Activated CD4-positive, alpha-beta T cell treated with anti-CD3 and anti-CD28 coated beads for 4 hours (primary cell): ENCODE measurements around the gene FBN1.

Source experiments
- DNase-seq, 2 donors: peaks; one replicate each; pipeline ENCODE4 v3.0.0-alpha.2; 2020

Gene FBN1

DNA sequence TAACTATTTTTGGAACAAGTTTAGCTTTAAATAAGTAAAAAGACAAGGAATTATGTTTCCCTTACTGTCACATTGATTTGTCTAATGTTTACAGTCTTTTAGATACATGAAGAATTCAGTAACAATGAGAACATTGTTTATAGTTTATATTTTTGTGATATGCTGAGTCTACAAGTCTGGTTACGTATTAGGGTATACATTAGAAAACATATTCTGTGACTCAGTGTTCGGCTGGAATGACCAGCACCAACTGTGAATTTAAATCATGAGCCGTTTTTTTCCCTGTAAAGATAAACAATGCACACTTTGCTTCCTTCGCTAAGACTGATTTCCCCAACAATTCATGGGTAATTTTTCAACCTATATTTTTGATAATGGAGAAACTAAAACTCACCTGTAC lies 182.8 kb downstream of the FBN1 start:
- no peak for DNase-seq

- no peak for DNase-seq
Measured at GRCh38 chr15:48459571-48460442, 185.7 kb downstream of the FBN1 start.

GRCh38 chr15:48458876-48459275 lies 186.6 kb downstream of the FBN1 start:
- DNase-seq = no peak

GRCh38 chr15:48456134-48456533 lies 189.4 kb downstream of the FBN1 start:
- no peak for DNase-seq

DNA sequence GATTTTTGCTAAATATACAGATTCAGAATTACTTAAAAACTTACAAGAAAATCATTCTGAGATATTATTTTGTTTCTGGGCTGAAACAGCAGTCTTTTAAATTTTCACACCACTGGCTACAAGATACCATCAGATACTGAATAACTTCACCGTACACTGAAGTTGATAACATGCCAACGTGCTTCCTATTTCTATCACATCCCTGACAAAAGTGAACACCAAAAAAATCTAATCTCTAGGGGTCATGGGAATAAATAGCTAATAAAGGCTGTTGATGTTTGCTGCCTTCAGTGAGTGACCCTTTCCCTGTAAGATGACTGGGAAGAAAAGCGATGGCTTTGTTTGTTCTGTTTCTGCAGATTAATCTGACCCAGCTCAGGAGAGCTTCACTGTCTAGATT lies 193.8 kb downstream of the FBN1 start:
- DNase-seq = no peak

- no peak for DNase-seq
Measured at GRCh38 chr15:48451241-48451640, 194.3 kb downstream of the FBN1 start.

DNA sequence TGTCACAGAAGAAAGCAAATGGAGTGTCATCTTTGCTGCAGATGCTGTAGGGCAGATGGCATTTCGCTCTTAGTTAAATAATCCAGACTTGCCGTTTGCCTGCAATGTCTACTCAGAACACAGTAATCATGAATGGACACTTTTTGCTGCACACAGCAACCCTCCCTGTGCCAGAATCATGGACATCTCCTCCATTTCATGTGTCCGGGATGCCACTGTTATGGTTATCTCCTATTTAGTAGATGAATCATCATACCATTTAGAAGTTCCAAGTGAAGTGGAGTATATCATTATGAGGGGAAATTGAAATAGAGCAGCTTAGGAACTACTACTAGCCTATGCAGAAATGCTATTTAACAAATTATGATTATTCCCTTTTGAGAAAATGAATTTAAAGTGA lies 195.8 kb downstream of the FBN1 start:
- DNase-seq = no peak

DNA sequence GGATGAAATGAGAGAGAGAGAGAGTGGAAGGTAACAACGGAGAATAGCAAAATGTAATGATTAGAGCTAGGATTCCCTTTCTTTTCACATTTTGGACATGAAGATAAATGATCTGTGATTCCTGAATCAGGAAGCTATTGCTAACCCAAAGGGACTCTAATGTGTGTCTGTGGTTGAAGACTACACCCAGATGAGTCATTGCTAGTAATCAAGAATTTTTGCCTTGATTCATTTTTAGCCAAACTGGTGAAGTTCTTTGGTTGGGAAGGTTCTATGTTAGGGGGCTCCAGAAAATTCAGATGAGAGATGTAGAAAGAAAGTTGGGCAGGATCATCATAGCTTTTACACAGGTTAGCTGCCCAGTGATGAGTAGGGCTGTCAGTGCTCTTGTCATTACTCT lies 197.9 kb downstream of the FBN1 start:
- no peak for DNase-seq

- no peak for DNase-seq
Measured at GRCh38 chr15:48447058-48447457, 198.5 kb downstream of the FBN1 start.

DNA sequence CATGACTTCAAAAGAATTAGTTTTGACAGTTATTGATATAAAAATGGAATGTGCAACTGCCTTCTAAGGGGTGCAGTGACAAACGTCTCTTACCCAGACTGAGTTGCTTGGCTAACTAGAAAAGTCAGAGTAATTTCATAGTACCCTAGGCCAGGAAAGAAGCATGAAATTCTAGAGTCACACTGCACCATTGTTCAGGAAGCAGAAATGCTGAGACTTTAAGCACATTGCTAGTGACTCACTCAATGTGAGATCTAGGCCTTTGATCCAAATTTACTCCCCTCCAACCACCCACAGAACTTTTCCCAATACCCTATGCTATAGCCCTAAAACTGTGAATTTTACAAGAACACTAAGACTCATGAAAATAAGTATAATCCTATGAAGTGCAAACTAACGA lies 203.5 kb downstream of the FBN1 start:
- DNase-seq = no peak

DNA sequence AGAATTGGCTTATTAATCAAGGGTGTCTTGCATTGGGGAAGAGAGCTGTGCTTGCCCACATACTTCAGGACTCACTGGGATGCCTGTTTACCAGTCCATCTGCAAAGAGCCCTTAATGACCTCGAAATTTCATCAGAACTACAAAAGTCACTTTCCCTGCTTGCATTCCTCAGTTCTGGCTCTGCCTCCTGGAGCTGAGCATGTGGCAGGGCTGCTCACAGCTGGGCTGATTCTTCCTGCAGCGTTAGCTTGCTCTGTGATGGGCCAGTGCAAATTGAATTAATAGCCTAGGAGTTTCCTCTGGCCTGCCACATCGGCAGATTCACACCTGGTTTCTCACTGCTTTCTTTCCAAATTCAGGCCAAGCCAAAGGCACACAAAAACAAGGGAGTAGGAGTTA lies 205.4 kb downstream of the FBN1 start:
- no peak for DNase-seq

GRCh38 chr15:48437178-48437577 lies 208.3 kb downstream of the FBN1 start:
- no peak for DNase-seq

DNA sequence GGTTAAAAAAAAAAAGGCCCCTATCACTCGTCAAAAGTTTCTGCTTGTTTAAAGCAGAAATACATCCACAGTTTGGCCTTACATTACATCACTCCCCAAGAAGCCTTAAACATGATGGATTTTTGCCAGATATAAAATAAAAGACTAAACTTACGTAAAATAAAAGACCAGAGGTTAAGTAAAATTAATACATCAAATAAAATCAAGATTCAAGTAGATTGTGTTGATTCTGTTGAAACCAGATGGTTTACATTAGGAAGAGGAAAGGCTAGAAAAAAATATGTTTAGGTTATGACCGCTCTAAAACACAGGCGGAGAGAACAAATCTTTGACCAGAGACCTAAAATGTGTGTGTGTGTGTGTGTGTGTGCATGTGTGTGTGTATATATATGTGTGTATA lies 210.2 kb downstream of the FBN1 start:
- DNase-seq = no peak

DNA sequence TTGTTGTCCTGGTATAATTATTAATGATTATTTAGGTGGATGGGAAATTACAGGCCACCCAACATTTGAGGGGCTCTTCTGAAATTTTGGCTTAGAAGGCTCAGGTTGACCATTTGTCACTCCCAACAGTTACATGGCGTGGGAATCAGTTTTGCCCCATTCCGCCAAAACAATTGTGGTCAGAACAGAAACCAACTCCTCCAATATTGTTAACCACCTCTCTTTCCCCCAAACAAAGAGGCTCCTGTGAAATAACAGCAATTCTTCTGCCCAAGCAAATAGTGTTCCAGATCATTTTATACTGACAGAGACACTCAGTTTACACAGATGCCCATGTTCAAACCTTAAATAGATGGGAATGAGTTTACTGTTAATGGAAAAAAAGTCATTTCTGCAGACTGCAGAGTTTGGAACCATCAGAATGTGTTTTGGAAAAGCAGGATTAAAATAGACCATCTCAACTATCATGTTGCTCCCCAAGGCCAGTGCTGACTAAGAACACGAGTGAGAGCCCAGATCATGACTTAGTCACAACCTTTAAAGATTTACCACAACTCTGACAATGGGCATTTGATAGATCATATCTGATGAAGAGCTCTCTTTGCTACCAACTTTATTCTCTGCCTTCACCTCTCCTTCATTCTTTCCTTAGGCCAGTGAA lies 212.2 kb downstream of the FBN1 start:
- no peak for DNase-seq

DNA sequence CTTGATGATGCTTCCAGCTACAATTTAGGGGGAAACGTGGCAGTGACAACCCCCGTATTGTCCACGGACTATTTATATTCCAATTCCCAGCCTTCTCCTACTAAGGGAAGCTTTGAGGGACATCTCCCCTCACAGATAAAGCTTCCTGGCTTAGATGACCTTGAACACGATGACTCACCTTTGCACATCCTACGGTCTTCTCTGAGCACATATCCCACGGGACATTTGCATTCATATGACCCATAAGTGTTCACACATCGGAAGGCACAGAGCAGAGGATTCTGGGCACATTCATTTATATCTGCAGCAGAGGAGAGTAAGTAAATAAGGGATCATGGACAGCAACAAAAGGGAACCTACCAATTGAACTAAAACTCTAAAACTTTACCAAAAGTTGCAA lies 212.8 kb downstream of the FBN1 start:
- DNase-seq = no peak

- DNase-seq = no peak
Measured at GRCh38 chr15:48427960-48428547, 217.5 kb downstream of the FBN1 start.

DNA sequence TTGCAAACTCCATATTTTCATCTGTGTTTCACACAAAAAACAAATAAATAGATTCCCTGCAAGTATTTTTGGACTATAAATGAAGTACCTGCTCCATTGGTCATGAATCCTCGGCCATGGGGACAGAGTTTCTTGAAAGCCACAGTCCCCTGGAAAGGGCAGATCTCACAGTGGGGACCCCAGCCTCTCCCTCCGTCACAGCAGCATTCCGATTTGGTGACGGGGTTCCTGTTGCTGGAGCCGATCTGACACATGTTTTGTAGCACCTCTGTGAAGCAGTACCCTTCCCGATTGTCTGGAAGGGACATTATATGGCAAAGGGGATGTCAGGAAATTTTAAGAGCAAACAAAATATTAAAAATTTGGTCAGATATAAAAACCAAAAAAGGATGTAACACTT lies 218.0 kb downstream of the FBN1 start:
- DNase-seq = no peak

GRCh38 chr15:48426941-48427340 lies 218.6 kb downstream of the FBN1 start:
- DNase-seq = no peak

- no peak for DNase-seq
Measured at GRCh38 chr15:48426044-48426443, 219.5 kb downstream of the FBN1 start.

- no peak for DNase-seq
Measured at GRCh38 chr15:48425051-48425450, 220.5 kb downstream of the FBN1 start.

DNA sequence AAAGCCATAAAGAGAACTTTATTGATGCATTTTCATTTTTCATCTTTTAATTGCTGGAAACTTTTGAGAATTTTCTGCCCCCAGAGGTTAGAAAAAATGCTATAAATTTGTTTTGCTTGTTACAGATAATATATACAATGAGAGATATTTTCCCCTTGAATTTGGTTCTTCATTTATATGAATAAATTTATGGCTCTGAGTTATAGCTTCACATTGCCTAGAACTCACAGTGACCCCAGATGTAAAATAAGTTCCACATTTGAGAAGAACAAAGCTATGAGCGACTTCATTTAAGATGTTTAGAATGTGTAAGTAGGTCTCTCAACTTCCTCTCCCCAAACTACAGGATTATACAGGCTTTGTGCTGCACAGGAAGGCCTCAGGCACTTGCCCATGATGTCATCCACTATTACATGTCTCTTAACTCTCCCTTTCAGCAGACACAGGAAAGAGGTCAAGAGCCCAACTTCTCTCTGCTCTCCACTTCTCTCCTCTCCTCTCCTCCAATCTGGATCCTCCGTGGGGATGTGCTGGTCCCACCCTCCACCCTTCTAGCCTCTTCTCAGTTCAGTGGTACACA lies 221.5 kb downstream of the FBN1 start:
- no peak for DNase-seq

- DNase-seq = no peak
Measured at GRCh38 chr15:48423342-48423741, 222.2 kb downstream of the FBN1 start.

- no peak for DNase-seq
Measured at GRCh38 chr15:48422401-48422800, 223.1 kb downstream of the FBN1 start.

DNA sequence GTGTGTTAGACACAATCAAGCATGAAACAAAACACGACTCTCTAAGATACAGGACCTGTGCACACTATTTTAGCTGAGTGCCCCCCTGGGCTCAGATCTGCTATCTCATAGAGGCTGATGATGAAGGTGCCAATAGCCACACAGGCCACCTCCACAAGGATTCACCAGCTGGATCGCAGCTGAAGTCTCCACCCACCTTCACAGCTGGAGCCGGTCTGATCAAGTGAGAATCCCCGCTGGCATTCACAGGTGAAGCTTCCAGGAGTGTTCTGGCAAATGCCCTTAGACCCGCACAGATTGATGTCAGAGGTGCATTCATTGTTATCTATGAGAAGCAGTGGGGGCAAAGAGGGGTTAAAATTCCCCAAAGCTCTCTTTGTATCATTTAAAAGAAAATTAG lies 224.1 kb downstream of the FBN1 start:
- no peak for DNase-seq
